GM21825 (cell line): ENCODE measurements around the gene LAIR1.
"Not testable (repeated sequence)": the region's sequence is repeated elsewhere in the genome, so short reads cannot be mapped to it uniquely, and the experiment has no call there.

Source experiments
- ATAC-seq: cut with Tn5 transposase; IDR thresholded peaks from one replicate; pipeline ENCODE4 v1.9.1; 2021; ENCODE audit warnings: mild to moderate bottlenecking, moderate library complexity; ENCODE audit not compliant: unreplicated experiment

LAIR1 gene

DNA sequence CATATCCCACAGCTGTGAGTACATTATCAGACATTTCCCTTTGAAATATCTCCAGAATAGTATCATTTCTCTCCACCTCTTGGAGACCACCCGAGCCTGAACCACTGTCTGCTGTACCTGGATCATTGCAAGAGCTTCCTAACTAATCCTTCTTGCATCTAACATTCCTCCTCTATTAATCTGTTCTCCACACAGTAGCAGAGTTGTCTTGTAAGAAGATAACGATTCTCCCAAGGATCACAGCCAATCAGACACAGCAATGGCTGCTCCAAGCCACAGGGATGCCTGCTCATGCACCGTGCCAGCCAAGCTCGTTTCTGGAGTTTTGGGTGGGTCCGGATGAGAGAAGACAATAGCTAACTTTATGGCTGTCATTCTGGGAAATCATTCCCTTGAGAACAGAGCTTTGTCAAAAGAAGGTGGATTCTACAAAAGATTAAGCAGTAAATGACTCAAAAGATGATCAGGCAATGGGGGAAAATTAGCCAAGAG is 14.5 kb upstream of the LAIR1 start:
- ATAC-seq = no peak

- no peak for ATAC-seq
Measured at GRCh38 chr19:54376610-54377285, 12.0 kb upstream of the LAIR1 start.

DNA sequence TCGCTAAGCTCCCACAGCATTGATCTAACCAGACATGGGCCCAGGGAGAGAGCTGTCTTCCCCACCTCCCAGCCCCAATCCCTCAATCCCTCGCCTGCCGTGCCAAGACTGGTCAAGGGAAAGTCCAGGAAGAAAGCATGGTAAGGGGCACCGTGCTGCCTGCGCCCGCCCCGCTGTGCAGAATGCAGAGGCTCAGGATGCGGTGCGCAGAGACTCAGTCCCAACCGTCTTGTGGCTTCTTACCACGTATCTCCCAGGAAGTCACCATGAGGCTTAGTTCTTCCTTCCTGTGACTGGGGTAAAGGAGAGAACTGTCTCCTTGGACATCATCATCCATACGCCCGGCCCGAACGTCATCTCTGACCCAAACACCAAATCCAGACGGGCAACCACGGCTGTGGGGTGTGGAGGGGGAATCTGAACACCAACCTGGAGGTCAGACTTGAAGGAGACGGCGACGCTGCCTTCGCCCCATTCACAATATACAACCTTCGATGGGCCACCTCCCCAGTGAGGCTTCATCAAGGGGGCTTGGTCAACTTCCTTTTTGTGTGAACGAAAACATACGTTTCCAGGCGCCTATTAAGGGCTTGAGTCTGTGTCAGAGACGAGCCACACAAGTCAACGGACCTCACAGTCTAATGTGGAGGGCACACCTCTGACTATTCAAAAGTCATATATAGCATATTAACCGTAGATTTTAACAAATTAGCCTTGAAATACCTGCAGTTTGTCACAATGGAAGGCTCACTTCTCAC is 10.6 kb upstream of the LAIR1 start:
- not testable (repeated sequence) for ATAC-seq

DNA sequence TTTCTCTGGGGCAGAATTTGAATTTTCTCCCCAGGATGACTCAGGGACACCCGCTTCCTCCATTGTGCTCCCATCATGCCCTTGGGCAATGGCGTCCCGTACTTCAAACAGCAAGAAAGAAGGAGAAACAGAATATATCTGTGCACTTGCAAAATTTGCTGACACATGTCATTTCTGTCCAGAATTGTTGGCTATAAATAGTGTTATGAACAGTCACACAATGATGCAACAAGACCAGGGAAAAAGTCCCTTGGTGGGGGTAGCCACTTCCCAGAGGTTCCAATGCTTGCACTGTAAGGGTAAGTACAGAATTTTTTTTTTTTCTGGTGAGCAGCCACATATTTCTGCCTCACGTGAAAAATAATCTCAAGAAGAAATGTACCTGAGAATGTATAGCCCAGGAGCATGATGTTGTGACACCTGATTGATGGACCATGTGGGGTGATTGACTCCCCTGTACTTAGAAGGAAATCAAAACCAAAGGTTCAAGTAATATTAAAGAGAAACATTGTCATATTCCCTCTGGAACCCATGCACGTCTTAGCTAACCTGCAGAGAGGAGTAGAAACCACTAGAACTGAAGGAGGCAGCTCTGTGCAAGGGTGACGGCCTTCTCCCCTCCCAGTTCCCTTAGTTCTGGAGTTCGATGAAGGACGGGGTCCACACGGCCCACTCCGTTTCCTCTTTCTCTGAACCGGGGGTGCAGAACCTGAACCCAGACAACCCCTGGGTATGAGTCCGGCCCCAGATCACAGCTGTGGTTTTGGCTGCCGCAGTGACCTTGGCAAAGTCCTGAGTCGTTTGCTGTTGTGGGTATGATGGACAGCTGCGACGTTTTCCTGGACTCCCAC is 9.3 kb upstream of the LAIR1 start:
- no peak for ATAC-seq

DNA sequence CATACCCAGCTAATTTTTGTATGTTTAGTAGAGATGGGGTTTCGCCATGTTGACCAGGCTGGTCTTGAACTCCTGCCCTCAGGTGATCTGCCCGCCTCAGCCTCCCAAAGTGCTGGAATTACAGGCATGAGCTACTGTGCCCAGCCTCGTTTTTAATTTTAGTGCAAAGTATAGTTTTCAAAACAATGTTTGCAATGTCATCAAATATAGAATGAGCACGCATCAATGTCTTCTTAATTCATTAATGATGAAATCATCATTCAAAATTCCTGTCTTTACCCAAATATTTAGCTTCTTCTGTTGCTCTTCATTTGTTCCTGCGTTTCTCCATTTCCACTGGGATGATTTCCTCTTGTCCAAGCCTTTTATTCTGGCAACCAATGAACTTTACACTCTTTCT is 6.7 kb upstream of the LAIR1 start:
- not testable (repeated sequence) for ATAC-seq

DNA sequence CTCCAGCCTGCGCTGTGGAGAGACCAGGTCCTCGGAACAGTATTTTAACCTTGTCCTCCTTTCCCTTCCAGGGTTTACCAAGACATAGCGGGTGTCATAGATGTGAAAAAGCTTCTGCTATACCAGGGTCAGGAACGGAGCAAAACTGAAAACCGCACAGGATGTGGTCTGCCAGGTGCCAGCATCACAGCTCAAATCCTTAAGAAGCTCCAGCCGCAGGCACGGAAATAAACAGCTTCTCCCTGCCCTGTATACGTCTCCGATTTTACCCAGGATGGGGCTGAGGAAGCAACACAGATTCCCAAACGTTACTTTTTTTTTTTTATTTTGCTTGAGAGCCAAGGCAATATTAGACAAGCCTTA is 5.7 kb upstream of the LAIR1 start:
- ATAC-seq = not testable (repeated sequence)

GRCh38 chr19:54369688-54370433 is 5.1 kb upstream of the LAIR1 start:
- ATAC-seq = not testable (repeated sequence)

GRCh38 chr19:54369082-54369687 is 4.5 kb upstream of the LAIR1 start:
- ATAC-seq = no peak

GRCh38 chr19:54366811-54367210 is 2.1 kb upstream of the LAIR1 start:
- no peak for ATAC-seq

DNA sequence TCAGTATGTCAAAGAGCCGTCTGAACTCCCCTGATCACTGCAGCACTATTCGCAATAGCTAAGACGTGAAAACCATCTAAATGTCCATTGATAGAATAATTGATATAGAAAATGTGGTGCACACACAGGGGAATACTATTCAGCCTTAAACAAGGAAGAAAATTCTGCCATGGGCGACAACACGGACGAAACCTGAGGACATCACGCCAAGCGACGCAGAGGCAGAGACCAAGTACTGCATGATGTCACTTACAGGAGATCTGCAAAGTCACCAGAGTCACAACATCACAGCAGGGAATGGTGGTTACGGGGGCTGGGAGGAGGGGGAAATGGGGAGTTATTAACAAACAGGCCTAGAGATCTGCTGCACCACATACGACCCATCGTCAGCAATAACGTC is 1.1 kb upstream of the LAIR1 start:
- not testable (repeated sequence) for ATAC-seq

DNA sequence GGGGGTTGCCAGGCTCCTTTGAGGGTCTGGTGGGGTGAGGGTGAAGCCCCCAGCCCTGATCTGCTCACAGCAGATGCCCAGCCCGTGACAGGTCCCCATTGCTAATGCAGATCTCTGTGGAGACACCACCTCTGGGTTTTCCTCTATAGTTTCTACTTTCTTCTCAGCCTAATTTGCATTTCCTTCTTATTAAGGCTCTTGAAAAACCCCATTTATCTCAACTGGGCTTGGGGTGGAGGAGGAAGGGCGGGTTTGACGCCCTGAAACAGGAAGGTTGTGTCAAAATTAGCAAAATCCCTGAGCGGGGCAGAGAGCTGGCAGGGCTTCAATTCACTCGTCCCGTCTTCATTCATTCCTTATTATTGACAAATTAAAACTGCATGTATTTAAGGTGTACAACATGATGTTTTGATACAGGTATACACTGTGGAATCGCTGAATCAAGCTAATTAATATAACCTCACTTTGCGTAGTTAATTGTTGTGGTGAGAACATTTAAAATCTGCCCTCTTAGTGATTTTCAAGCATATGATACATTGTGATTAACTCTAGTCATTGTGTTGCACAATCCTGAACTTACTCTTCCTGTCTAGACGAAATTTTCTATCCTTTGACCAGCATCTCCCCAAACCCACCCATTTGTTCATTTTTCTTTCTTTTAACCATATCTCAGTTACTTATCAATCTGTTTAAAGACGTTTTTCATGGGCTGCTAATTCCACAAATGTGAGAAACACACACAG is 2.9 kb downstream of the LAIR1 start:
- not testable (repeated sequence) for ATAC-seq

GRCh38 chr19:54359149-54359820 is 5.4 kb downstream of the LAIR1 start:
- ATAC-seq = peak; percentile 60

DNA sequence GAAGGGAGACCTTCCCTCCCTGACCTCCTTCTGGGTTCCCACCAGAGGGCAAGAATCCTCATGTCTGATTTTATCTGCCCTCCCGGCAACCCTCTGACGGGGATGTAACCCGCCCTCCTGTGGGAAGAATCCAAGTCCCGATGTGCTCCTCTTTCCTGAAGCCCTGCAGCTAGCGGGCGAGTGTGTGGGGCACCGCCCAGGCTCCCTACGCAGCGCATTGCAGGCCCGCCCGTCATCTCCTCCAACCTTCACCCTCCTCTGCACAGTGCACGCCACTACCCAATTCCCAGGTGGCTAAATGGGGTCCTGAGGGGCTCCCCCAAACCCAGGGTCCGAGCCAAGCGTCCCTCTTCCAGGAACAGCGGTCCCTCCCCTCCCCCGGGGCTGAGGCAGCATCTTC is 7.3 kb downstream of the LAIR1 start:
- no peak for ATAC-seq

DNA sequence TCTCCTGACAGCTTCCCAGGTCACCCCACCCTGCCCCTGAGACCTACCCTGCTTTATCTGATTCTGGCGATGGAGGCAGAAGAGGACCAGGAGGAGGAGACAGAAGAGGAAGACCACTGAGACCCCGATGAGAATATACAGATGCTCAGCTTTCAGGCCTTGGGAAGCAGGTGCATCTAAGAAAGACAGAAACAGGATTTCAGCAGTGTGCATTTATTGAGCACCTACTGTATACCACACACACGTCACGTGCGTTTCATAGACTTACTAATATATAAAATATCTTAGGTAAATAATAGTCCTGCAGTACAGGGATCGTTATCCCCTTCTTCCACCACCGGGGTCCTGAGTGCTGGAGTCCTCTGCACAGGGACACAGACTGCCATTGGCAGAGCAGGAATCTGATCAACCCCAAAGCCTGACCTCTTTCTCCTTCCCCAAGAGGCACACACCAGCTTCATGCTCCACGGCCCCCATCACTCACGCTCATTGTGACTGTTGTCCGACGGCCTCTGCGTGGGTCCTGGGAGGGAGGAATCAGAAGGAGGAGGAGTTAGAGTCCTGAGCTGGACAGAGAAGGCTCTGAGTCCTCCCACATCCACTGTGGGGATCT is 8.2 kb downstream of the LAIR1 start:
- ATAC-seq = no peak

GRCh38 chr19:54355675-54356074 is 9.1 kb downstream of the LAIR1 start:
- ATAC-seq = no peak

DNA sequence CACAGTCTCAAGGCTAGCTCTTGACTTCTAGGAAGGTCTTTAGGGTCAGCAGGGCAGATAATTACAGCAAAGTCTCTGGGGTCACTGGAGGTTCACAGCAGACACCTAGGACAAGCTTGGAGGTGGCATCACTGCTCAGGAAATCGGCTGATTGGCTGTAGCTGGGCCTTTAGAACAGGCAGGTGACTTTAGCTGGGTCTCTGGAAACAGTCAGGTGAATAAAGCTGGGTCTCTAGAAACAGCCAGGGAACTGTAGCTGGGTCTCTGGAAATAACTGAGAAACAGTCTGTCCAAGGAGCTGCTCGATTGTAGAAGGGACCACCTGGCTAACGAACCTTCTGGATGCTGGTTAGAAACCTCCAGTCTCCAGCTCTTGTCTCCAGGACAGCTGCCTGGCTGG is 10.0 kb downstream of the LAIR1 start:
- no peak for ATAC-seq

GRCh38 chr19:54352546-54352945 is 12.2 kb downstream of the LAIR1 start:
- no peak for ATAC-seq

DNA sequence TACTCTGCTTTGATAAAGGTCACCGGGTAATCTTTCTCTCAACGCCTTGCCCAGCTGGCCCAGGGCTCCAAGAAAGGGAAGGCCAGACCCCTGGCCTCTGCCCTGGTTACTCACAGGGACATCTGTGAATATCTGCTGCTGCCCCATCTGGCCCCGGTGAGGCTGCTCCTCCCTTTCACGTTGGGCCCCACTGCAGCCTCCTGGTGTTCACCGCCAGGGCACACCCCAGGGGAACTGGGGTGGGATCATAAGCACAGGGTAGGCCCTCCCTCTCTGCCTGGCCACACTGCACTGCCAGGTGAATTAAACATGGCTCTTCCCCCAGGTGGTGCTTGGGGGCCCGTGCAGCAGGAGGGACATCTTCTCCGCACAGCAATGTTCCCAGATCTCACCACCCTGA is 12.7 kb downstream of the LAIR1 start:
- no peak for ATAC-seq

GRCh38 chr19:54351474-54351873 is 13.3 kb downstream of the LAIR1 start:
- no peak for ATAC-seq
